COLO829 (cell line): ENCODE data around the gene DPY19L1.
"Not testable (repeated sequence)": the region's sequence is repeated elsewhere in the genome, so short reads cannot be mapped to it uniquely, and the experiment has no call there.

Experiments
- DNase-seq: peaks from one replicate; pipeline ENCODE4 v3.0.0; 2012; ENCODE audit warnings: low spot score

DPY19L1 gene

GRCh38 chr7:34918198-34918861 is 119.0 kb downstream of the DPY19L1 start:
- not testable (repeated sequence) for DNase-seq

- DNase-seq = not testable (repeated sequence)
Measured at GRCh38 chr7:34917515-34917914, 119.8 kb downstream of the DPY19L1 start.

- DNase-seq = no peak
Measured at GRCh38 chr7:34916267-34916666, 121.0 kb downstream of the DPY19L1 start.

GRCh38 chr7:34912236-34912635 is 125.0 kb downstream of the DPY19L1 start:
- no peak for DNase-seq

- DNase-seq = not testable (repeated sequence)
Measured at GRCh38 chr7:34906266-34906850, 130.9 kb downstream of the DPY19L1 start.

GRCh38 chr7:34904987-34905386 is 132.3 kb downstream of the DPY19L1 start:
- DNase-seq = no peak

GRCh38 chr7:34903921-34904320 is 133.4 kb downstream of the DPY19L1 start:
- DNase-seq = not testable (repeated sequence)

GRCh38 chr7:34902182-34902581 is 135.1 kb downstream of the DPY19L1 start:
- DNase-seq = no peak

GRCh38 chr7:34900891-34901513 is 136.3 kb downstream of the DPY19L1 start:
- DNase-seq = no peak

GRCh38 chr7:34895202-34895601 is 142.1 kb downstream of the DPY19L1 start:
- no peak for DNase-seq

GRCh38 chr7:34889951-34890350 is 147.3 kb downstream of the DPY19L1 start:
- DNase-seq = no peak

- DNase-seq = no peak
Measured at GRCh38 chr7:34886856-34887255, 150.4 kb downstream of the DPY19L1 start.

GRCh38 chr7:34883855-34884254 is 153.4 kb downstream of the DPY19L1 start:
- DNase-seq = not testable (repeated sequence)

- no peak for DNase-seq
Measured at GRCh38 chr7:34879871-34880270, 157.4 kb downstream of the DPY19L1 start.

GRCh38 chr7:34878944-34879735 is 158.1 kb downstream of the DPY19L1 start:
- not testable (repeated sequence) for DNase-seq
